Gastrocnemius medialis (tissue), 4 donors: ENCODE data around the gene RBM18. TPM values are rescaled to one million over a fixed set of nuclear protein-coding genes. Genes with fewer than 3 reads are reported as not detected.

Source experiments
- ATAC-seq, 2 donors: fragments of 150-250 bp; one replicate each; pipeline ENCODE4 v1.9.1; 2016
- DNase-seq, 2 donors: peaks; one replicate each; pipeline ENCODE4 v3.0.0-alpha.2; 2019
- H3K27ac ChIP-seq, 4 donors: fragments of 200-600 bp; sonication (generic); 1 replicate in 1 of 4; 2 replicates in 3 of 4; pipeline ENCODE4 v1.5.1; 2016 to 2018; ENCODE audit warnings: mild to moderate bottlenecking in 2 of 4, moderate library complexity in 1 of 4
- H3K27me3 ChIP-seq, 3 donors: fragments of 200-600 bp; sonication (generic) in 2 of 3; 1 replicate in 1 of 3; 2 replicates in 2 of 3; pipeline versions ENCODE4 v1.5.1 to v1.6.0; 2016 to 2019; ENCODE audit warnings: mild to moderate bottlenecking in 1 of 3, moderate library complexity in 1 of 3
- H3K36me3 ChIP-seq, 2 donors: fragments of 200-600 bp; sonication (generic) in 1 of 2; one replicate each; pipeline ENCODE4 v1.5.1; 2017 to 2018
- H3K4me1 ChIP-seq, 2 donors: fragments of 200-600 bp; sonication (generic) in 1 of 2; one replicate each; pipeline ENCODE4 v1.5.1; 2016 to 2017; ENCODE audit warnings: mild to moderate bottlenecking in 2 of 2
- H3K4me3 ChIP-seq, 4 donors: fragments of 200-600 bp; sonication (generic) in 3 of 4; 1 replicate in 1 of 4; 2 replicates in 3 of 4; pipeline ENCODE4 v1.5.1; 2016 to 2019; ENCODE audit warnings: mild to moderate bottlenecking in 2 of 4
- H3K9me3 ChIP-seq, 3 donors: fragments of 200-600 bp; sonication (generic) in 2 of 3; 1 replicate in 1 of 3; 2 replicates in 2 of 3; pipeline ENCODE4 v1.5.1; 2016 to 2019
- POLR2A ChIP-seq, 2 donors: fragments of 450-650 bp; IDR thresholded peaks; one replicate each; pipeline ENCODE4 v1.6.1; 2017; ENCODE audit warnings: antibody characterized with exemption in 2 of 2, mild to moderate bottlenecking in 2 of 2, moderate library complexity in 2 of 2
- in situ Hi-C, 4 donors: fragments of 200-750 bp; cut with MboI; loops; one replicate each; pipeline versions ENCODE4 v1.15.0 to v1.8.0; 2017; ENCODE audit warnings: low sequenced_read_pairs in 4 of 4
- intact Hi-C: fragments of 100-400 bp; cut with DNase I; formaldehyde crosslinking; loops from one replicate; pipeline ENCODE4 v1.15.1; 2023; ENCODE audit warnings: low total_unique reads
- total RNA-seq, 4 donors: library from RNA; depleted of rRNA; stranded (reverse); fragments of >200 nt; gene quantifications; one replicate each; pipeline versions ENCODE4 v1.1.0 to v1.2.3, GENCODE V29; 2016
- TF ChIP-seq, protein P1 (sequence below), 5 experiments: fragments of 450-650 bp in 3 of 5; fragments of 200-600 bp in 2 of 5; sonication (generic) in 2 of 5; IDR thresholded peaks in 4 of 5; conservative IDR thresholded peaks in 1 of 5; 1 replicate in 4 of 5; 2 replicates in 1 of 5; pipeline ENCODE4 v1.5.1; 2016 to 2019; ENCODE audit warnings: antibody characterized with exemption in 5 of 5, mild to moderate bottlenecking in 3 of 5, moderate library complexity in 3 of 5

Gene RBM18
- total RNA-seq, 4 donors from 2014 or later: 10.6 to 26.6 (median 21.8) TPM

DNA sequence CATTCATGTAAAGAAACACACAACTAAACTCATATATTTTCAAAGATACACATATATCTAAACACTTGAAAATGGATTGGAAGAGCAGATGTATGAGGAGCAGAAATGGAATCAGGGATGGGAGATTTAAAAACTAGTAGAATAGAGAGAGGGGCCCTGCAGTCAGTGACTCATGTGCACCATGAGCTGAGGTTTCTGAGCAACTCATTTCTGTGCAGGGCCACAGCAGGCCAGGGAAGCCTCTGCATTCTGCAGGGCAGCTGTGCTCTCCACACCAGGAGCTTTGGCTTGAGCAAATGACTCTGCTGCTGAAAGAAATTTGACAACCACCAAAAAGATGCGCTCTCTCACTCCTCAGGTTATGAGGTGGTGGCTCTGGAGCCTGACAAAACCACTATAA is 63.0 kb downstream of the RBM18 start:
- Histone ChIP-seq H3K4me3 (no peak overlapping the region), H3K27ac (no peak overlapping the region), H3K36me3 (no peaks in the 10 kb centered on the region), H3K4me1 (no peaks in the 10 kb centered on the region), H3K27me3 (peaks cover 0 to 3% (median 0%) of the 10 kb centered on the region in 3 donors), H3K9me3 (no peaks in the 10 kb centered on the region)
- in situ Hi-C loops (no loop called here), intact Hi-C loops (no loop called here)
- no peak for TF ChIP-seq POLR2A (IDR thresholded peaks at IDR 0.05)
- TF ChIP-seq, protein P1, sequence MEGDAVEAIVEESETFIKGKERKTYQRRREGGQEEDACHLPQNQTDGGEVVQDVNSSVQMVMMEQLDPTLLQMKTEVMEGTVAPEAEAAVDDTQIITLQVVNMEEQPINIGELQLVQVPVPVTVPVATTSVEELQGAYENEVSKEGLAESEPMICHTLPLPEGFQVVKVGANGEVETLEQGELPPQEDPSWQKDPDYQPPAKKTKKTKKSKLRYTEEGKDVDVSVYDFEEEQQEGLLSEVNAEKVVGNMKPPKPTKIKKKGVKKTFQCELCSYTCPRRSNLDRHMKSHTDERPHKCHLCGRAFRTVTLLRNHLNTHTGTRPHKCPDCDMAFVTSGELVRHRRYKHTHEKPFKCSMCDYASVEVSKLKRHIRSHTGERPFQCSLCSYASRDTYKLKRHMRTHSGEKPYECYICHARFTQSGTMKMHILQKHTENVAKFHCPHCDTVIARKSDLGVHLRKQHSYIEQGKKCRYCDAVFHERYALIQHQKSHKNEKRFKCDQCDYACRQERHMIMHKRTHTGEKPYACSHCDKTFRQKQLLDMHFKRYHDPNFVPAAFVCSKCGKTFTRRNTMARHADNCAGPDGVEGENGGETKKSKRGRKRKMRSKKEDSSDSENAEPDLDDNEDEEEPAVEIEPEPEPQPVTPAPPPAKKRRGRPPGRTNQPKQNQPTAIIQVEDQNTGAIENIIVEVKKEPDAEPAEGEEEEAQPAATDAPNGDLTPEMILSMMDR (IDR thresholded peaks at IDR 0.05 in 4 of 5, conservative IDR thresholded peaks at IDR 0.05 in 1 of 5): no peak
- DNase-seq: no peak
- no peak for ATAC-seq

DNA sequence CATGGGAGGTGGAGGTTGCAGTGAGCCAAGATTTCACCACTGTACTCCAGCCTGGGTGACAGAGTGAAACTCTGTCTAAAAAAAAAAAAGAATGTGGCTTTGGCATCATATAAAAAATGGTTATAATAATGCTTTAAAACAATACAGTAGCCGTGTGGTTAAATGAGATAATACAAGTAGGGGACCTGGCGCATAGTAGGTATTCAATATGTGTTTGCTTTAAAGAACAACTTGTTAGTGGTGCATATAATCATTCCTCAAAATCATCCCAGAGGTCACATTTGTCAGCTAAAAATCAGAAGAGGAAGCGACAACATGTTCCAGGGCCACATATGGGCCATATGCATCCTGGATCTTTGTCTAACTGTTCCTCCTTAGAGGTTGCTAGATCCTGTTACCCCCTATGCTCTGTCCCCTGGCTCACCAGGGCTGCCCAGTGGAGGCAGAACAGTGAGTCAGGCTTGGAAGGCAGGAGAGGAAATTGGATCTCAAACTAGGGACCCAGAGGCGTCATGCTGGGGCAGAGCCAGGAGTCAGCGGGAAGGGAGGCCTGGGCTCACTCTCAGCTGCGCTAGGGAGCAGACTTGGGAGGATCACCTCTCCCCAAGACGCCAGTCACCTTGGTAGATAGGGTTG is 63.6 kb downstream of the RBM18 start:
- DNase-seq (peak in 1 of 2 donors; percentile 55), ATAC-seq (peak; percentile 77 to 90)
- no peak for TF ChIP-seq POLR2A (IDR thresholded peaks at IDR 0.05)
- TF ChIP-seq, protein P1 (IDR thresholded peaks at IDR 0.05 in 4 of 5, conservative IDR thresholded peaks at IDR 0.05 in 1 of 5): no peak
- H3K4me3 ChIP-seq: no peak overlapping the region
- H3K9me3 ChIP-seq: no peaks in the 10 kb centered on the region
- in situ Hi-C loops: no loop called here
- intact Hi-C loops: no loop called here
- no peak overlapping the region for H3K27ac ChIP-seq
- peaks cover 0 to 3% (median 0%) of the 10 kb centered on the region in 3 donors for H3K27me3 ChIP-seq
- H3K36me3 ChIP-seq: no peaks in the 10 kb centered on the region
- no peaks in the 10 kb centered on the region for H3K4me1 ChIP-seq

DNA sequence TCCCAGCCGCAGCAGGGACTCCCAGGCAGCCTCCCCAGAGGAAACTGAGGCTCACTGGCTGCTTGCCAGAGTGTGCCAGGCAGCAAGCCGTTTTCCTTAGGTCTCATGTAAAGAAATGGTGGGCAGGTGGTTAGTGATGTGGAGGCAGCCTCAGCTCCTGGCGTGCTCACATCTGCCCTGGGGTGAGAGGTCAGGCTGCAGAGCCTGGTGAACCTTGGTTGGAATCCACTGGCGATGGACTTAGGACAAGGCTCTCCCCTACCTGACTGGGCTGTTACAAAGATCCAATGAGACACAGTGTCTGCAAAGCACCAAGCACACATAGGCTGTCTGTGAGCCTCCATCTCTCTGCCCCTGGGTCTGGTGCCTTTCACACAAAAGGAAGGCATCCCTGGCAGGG is 66.8 kb downstream of the RBM18 start:
- in situ Hi-C loops: no loop called here
- TF ChIP-seq, protein P1 (IDR thresholded peaks at IDR 0.05 in 4 of 5, conservative IDR thresholded peaks at IDR 0.05 in 1 of 5): no peak
- no peak for TF ChIP-seq POLR2A (IDR thresholded peaks at IDR 0.05)
- H3K36me3 ChIP-seq: no peaks in the 10 kb centered on the region
- H3K27ac ChIP-seq: no peak overlapping the region
- ATAC-seq (no peak), DNase-seq (no peak)
- no peak overlapping the region for H3K4me3 ChIP-seq
- intact Hi-C loops: no loop called here
- H3K4me1 ChIP-seq: no peaks in the 10 kb centered on the region
- peaks cover 0 to 3% (median 0%) of the 10 kb centered on the region in 3 donors for H3K27me3 ChIP-seq
- no peaks in the 10 kb centered on the region for H3K9me3 ChIP-seq

DNA sequence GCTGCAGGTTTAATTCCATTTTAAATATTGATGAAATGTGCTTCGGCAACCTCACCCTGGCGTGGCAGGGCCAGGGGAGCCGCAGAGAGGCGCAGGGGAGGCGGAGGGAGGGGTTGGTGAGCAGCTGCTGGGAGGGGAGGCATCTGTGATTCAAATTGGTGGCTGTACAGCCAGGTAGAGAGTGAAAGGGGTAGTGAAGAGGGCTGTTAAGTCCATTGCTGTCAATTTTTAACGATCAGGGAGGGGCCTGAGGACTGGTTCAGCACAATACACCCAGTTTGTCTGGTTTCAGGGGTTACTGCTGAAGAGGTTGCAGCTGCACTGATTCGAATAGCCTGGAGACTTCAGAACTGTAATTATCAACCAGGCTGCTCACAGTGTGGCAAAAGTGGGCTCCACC is 67.2 kb downstream of the RBM18 start:
- Histone ChIP-seq H3K36me3 (no peaks in the 10 kb centered on the region), H3K27ac (no peak overlapping the region), H3K4me3 (no peak overlapping the region), H3K9me3 (no peaks in the 10 kb centered on the region), H3K27me3 (peaks cover 0 to 3% (median 0%) of the 10 kb centered on the region in 3 donors), H3K4me1 (no peaks in the 10 kb centered on the region)
- DNase-seq (no peak), ATAC-seq (no peak)
- no peak for TF ChIP-seq POLR2A (IDR thresholded peaks at IDR 0.05)
- TF ChIP-seq, protein P1 (IDR thresholded peaks at IDR 0.05 in 4 of 5, conservative IDR thresholded peaks at IDR 0.05 in 1 of 5): no peak
- intact Hi-C loops: no loop called here
- in situ Hi-C loops: no loop called here

DNA sequence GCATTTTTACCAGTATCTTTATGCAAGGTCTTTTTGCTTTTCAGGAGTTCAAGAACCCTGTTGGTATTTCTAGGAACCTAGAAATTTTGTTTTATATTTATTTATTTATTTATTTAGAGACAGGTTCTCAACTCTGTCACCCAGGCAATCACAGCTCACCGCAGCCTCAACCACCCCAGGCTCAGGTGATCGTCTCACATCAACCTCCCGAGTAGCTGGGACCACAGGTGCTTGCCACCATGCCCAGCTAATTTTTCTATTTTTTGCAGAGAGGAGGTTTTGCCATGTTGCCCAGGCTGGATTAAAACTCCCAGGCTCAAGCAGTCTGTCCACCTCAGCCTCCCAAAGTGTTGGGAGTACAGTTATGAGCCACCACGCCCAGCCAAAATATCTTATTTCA is 68.8 kb downstream of the RBM18 start:
- Histone ChIP-seq H3K9me3 (no peaks in the 10 kb centered on the region), H3K4me1 (no peaks in the 10 kb centered on the region), H3K4me3 (no peak overlapping the region), H3K36me3 (no peaks in the 10 kb centered on the region), H3K27ac (no peak overlapping the region), H3K27me3 (peaks cover 0 to 3% (median 0%) of the 10 kb centered on the region in 3 donors)
- TF ChIP-seq POLR2A (IDR thresholded peaks at IDR 0.05): no peak
- TF ChIP-seq, protein P1 (IDR thresholded peaks at IDR 0.05 in 4 of 5, conservative IDR thresholded peaks at IDR 0.05 in 1 of 5): no peak
- intact Hi-C loops (no loop called here), in situ Hi-C loops (no loop called here)
- DNase-seq (no peak), ATAC-seq (no peak)
